Stimulated activated CD4-positive, alpha-beta T cell treated with anti-CD3 and anti-CD28 coated beads, Interleukin-12 subunit alpha, Interleukin-12 subunit beta, amount 100 ng/mL, for 48 hours (primary cell): Measurements from ENCODE around the gene AKAP4.

Source experiments
- DNase-seq, 3 donors: peaks; one replicate each; pipeline ENCODE4 v3.0.0-alpha.2; 2020; ENCODE audit warnings: low read depth in 2 of 3, low spot score in 1 of 3

The AKAP4 gene, protein sequence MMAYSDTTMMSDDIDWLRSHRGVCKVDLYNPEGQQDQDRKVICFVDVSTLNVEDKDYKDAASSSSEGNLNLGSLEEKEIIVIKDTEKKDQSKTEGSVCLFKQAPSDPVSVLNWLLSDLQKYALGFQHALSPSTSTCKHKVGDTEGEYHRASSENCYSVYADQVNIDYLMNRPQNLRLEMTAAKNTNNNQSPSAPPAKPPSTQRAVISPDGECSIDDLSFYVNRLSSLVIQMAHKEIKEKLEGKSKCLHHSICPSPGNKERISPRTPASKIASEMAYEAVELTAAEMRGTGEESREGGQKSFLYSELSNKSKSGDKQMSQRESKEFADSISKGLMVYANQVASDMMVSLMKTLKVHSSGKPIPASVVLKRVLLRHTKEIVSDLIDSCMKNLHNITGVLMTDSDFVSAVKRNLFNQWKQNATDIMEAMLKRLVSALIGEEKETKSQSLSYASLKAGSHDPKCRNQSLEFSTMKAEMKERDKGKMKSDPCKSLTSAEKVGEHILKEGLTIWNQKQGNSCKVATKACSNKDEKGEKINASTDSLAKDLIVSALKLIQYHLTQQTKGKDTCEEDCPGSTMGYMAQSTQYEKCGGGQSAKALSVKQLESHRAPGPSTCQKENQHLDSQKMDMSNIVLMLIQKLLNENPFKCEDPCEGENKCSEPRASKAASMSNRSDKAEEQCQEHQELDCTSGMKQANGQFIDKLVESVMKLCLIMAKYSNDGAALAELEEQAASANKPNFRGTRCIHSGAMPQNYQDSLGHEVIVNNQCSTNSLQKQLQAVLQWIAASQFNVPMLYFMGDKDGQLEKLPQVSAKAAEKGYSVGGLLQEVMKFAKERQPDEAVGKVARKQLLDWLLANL

DNA sequence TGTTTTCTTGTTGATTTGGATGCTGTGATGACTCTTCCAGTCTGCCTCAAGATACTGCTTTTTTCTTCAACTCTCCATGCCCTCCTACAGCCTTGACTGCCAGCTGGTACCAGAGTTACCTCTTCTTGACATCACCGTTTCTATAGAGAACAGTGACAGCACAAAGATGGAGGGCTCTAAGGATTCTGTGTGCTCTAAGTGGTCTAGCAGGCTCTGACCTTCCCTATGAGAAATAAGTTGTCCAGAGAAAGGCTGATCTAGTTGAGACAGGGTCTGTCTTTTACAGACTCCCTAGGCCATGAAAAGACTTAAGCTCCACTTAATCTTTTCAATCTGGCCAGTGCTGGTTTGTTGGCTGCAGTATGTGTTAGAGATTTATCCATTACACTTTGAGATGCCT, at the start of gene AKAP4:
Gene AKAP4, minus strand, starts transcription at position 101 of the 400 bp plus-strand sequence. CDS start 118 bp downstream, outside the sequence.
- no peak for DNase-seq

DNA sequence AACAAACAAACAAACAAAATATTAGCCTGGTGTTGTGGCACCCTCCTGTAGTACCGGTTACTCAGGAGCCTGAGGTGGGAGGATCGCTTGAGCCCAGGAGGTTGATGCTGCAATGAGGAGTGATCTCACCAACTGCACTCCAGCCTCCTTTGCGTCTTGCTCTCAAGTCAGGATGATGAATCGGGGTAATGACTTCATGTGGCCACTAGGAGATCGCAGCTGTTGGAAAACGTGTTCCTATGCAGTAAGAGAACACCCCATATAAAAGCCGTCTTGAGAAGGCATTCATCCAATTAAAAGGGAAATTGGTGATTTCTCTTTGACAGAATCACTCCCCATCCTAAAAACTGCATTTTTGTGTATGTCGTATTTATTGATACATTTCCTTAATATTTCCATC, 10.7 kb upstream of the AKAP4 start:
- no peak for DNase-seq

DNA sequence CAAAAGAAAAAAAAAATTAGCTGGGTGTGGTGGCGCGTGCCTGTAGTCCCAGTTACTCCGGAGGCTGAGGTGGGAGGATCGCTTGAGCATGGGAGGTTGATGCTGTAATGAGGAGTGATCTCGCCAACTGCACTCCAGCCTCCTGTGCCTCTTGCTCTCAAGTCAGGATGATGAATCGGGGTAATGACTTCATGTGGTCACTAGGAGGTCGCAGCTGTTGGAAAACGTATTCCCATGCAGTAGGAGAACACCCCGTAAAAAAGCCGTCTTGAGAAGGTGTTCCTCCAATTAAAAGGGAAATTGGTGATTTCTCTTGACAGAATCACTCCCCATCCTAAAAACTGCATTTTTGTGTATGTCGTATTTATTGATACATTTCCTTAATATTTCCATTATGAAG, 5.9 kb upstream of the AKAP4 start:
- no peak for DNase-seq

DNA sequence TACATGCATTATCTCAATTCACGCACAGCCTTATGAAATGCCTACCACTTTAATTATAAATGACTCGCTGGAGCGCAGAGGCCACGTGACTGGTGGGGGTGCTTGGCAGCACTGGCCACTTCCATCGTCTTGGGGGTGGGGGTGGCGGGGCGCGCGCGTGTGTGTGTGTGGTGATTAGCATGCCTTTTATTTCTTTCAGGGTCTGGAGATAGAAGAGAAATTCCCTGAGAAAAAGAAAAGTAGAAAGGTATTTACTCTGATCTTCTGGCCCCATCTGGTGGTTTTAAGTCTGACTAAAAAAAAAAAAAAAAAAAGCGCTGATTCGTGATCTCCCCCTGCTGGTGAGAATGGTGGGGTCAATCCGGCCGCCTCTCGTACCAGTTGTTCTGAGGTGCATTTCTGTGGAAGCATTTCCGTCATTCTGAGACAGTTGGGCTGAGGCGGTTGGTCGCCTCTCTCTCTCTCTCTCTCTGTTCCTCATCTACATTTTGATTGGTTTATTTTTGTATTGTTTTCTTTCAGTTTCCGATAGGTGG, 3.6 kb upstream of the AKAP4 start, which contains the start of gene CCNB3:
Gene CCNB3, plus strand, starts transcription at position 402 of the 536 bp plus-strand sequence. CDS start 80,399 bp downstream, outside the sequence.
- DNase-seq: peak; percentile 52 to 66 (median 52)

DNA sequence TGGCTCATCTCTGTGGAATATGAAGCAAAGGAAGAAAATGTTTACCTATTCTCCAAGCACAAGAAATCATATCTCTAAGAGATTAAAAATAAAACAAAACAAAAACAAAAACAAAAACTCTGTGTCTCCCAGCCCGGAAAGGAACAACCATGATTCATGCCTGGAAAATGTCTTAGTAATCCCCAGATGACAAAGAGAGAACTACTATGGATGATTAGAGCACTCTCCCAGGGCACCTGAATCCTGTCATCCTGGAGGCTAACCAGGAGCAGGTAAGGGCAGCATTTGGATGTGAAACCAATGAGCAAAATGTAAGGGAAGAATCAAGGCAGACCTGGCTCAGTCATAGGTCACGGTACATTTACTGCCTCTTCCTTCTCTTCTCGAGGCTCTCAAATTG, 1.7 kb upstream of the AKAP4 start:
- no peak for DNase-seq

DNA sequence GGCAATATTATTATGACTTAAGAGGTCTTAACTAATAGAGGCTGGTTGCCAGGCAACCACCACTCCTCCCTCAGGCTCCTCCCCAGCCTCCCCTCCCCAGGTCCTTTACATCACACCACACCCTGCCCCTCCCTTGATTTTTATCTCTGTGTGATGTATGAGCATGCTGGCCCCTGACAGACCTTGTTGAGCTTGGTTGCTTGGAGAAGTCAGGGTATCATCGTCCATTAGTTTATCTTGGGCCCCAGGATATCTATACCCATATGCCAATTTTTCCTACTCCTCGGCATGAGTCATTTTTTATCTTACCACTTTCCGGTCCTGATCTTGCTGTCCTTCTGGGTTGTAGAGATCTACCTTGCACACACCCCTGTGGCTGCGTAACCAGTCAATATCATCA, 2.5 kb downstream of the AKAP4 start:
- no peak for DNase-seq

DNA sequence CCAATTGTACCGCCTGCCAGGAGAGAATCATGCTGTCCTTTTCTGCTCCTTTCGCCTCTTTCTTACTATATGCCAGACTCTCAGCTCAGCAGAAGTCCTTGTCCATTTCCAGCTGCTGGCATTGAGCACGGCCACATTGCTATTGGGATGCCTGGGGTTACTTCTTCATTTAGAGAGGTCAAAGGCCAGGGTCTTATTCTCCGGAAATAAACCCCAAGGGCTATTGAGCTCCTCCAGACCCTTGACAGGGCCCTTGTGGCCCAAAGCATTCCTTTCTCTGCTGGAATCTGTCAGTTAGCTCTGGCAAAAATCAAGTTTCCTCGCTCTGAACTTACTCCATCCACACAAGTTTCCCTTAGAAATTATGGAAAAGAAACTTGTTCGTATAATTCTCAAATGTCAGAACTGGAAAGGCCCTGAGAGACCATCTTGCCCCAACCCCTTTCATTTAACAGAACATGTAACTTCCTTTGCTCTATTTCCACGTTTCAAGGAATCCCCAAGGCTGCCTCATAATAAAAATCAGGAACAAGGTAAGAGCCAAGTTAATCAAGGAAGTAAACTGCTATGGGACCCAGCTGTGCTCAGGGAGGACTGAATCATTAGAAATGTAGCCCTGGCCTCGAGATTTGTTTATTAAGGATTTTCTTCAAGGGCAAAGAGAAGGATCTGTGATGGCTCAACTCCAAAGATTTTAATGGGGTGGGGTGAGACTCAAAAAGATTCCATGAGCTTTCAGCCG, 11.8 kb downstream of the AKAP4 start:
- DNase-seq: no peak

DNA sequence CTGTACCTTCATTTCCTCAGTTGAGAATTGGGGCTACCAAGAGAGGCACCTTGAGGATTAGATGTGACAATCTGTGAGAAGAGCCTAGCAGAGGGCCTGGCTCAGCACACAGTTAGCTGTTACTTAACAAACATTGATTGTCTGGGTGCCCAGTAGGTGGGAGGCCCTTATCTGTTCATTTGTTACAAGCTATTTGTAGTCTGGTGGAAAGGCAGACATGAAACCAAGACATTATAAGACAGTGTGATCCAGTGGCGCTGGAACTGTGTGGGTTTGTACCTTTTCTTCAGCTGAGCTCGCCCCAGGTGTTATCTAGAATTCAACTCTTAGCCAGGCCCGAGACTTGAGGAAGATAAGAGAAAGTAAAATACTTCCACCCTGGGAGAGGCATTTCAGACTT, 16.9 kb downstream of the AKAP4 start:
- DNase-seq: no peak

DNA sequence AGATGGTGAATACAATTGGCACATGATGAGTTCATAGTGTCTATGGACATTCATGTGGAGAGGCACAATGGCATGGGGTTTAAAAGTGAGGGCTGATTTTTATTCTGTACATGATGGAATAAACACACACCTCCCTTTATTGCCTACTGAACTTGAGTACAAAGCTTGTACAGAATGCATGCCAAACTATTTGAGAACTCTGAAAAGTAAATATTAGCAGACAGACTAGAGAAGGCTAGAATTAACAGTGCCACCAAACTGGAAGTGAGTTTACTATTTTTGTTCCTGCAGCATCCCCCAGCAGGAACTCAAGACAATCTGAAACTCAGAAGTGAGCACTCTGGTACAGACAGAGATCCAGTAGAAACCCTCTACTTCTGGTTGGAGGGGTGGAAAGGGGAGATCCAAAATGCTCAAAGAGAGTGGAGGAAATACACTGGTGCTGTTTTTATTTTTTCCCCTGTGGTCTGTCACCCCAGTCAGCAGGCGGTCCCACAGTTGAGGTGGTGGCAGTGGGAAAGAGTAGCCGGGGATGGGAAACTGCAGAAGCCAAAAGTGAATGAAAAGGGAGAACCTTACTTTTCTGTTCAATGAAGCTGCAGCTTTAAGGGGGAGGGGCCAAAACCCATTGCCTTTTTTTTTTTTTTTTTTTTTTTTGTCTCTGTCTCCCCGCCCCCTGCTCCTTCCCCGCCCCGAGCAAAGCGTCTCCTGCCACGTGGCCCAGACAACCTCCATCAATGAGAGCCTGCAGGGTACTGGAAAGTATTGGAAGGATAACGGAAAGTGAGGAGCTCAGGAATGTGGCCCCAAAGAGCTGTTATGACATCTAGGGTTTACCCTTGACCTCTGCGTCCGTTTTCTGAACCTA, 20.5 kb downstream of the AKAP4 start:
- no peak for DNase-seq

DNA sequence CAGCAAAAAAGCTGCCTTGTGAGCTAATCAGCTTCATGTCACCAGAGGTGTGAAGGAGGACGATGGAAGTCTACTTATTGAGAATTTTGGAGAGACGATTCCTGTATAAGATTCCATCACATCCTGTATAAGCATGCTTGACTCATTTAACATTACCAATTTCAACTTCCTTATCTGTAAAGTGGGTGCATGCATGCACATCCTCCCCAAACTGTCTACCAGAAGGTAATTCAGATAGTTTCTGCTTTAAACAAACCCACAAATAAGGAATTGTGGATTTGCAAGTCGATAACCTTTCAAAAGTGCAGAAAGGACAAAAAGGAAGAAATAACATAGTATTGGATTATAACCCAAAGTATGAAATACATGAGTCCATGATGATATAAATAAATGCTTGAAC, 31.1 kb downstream of the AKAP4 start:
- DNase-seq: no peak

DNA sequence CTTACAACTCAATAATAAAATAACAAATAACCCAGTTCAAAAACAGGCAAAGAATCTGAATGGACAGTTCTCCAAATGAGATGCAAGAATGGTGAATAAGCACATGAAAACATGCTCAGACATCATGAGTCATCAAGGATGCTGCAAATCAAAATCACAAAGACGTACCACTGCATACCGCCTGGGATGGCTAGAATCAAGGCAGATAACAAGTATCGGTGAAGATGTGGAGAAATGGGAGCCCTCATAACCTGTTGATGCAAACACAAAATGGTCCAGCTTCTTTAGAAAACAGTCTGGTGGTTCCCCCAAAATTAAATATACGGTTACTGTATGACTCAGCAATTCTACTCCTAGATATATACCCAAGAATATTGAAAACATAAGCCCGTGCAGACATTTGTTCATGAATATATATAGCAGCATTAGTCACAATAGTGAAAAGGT, 32.5 kb downstream of the AKAP4 start:
- no peak for DNase-seq

DNA sequence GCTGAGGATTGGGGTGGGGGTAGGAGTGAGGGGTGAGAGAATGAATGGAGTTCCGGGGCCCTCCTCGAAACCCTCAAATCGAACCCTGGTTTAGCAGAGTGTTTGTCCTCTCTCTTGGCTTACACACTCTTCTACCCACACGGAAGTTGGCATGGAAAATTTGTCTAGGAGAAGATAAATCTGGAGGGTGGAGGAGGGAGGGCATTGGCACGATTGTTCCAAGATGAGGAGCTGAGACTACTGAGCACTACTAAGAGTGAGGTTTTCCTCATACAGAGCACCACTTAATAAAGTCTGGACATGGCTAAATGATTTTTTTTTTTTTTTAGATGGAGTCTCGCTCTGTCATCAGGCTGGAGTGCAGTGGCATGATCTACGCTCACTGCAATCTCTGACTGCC, 33.4 kb downstream of the AKAP4 start:
- no peak for DNase-seq

DNA sequence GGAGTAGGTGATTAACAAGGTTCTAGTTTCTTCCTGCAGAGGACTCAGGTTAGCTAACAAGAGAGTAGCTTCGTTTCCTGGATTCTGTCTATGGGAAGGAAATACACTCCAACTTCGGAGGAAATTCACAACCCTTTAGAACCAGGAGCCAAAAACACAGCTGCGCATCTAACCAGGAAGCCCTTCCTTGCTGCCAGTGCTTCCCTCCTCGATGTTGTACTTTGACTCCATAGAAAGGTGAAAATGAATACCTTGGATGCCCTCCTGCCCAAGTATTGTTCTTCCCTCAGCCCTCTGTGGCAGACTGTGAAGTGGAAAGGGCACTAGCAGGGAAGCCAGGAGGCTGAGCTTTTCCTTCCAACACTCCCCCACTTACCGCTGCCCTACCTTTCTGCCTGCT, 35.1 kb downstream of the AKAP4 start:
- no peak for DNase-seq

DNA sequence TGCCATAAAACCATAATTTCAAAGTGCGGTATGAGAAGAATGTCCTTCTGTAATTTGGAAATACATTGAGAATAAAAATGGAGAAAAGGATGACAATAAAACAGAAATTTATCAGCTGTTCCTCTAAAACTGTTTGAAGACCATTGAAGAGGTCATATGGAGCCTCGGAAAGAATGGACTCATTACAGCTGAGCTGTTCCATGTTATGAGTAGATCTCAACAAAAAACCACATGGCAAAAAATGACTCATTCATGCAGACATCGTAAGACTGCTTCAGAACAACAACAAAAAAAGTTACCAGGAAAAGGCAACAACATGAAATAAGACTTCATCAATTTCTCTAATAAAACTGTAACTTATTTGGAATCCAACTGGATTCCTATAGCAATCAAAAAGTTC, 39.7 kb downstream of the AKAP4 start:
- no peak for DNase-seq

DNA sequence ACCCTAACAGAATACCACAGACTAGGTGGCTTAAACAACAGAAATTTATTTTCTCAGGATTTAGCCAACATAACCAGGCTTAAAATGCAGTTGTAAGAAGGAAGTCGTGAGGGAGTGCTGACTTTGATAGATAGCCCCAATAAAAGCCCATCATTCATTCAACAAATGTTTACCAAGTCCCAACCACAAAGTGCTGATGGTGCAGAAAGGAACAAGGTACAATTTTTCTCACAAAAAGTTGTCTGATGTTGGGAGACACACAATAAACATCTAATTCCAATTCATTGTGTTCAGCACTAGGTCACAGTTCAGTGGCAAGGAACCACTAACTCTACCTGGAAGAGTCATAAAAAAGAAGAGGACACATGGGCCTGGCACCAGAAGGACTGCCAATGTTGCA, 42.2 kb downstream of the AKAP4 start:
- no peak for DNase-seq

DNA sequence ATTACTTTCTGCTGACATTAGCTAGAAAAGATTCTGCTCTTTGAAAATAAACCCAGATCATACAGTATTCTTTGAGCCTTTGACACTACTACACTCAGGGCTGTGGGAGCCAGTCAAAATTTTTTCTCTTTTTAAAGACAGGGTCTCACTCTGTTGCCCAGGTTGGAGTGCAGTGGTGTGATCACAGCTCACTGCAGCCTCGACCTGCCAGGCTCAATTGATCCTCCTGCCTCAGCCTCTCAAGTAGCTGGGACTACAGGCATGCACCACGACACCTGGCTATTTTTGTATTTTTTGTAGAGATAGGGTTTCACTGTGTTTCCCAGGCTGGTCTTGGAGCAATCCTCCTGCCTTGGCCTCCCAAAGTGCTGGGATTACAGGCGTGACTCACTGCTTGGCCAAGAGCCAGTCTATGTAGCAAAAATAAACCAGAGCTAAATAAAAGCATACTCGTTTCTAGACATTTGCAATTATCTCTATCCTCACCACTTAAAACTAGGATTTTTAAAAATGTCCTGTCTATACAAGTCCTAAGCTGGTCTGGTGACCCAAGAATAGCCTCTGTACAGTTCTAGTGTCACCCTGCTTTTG, 43.2 kb downstream of the AKAP4 start:
- no peak for DNase-seq

DNA sequence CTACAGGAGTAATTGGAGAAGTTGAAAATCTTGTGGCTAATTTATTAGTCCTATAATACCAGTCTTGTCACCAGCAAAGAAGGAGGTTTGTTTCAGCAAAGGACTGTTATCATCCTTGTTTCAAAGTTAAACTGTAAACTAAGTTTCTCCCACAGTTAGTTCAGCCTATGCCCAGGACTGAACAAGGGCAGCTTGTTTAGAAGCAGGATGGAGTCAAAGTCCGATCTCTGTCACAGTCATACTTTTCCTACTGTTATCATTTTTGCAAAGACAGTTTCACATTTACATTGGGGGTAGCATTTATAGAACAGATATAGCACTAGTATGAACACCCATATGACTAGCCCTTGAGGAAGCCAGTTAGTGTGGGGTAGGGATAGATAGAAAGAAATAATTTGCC, 46.4 kb downstream of the AKAP4 start:
- DNase-seq: no peak

DNA sequence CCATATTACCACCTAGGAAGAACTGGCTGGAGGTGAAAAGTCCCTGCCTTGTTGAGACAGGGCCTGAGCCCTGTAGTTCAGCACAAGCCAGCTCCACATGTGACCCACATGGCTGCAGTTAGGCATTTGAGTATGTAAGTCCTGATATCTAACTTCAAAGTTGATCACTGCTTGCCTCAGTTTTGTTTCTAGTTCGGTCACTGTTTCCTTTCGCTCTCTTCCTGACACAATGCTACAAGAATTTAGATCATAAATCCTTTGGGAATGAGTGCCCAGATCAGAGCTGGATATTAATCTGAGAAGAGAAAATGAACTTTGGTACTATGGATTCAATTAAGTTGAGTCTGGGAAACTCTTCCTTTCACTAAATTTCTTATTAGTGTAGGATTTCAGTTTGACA, 48.4 kb downstream of the AKAP4 start:
- DNase-seq: no peak

DNA sequence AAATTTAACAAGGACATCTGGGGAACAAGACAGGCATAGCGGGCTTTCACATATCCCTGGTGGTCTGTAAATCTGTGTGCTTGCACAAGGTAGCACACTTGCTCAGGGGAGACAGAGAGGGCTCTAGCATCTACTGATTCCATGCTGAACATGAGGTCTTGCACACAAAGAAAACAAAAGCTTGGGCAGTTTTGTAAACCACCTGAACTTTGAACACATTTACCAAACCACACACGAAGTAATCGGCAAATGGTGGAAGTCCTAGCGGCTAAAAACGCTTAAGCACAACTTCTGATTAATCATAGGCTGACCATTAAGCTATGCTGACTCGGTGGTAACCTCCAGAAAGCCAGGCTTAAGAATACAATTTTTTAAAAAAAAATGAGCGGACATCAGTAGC, 52.8 kb downstream of the AKAP4 start:
- no peak for DNase-seq
